Hepatocyte (in vitro differentiated cells): ENCODE results near the gene CDADC1. TPM values are rescaled to one million over a fixed set of nuclear protein-coding genes. Genes with fewer than 3 reads are reported as not detected.

Experiments
- DNase-seq: peaks from one replicate; pipeline ENCODE4 v3.0.0-alpha.2; 2016; ENCODE audit warnings: low spot score
- H2AFZ ChIP-seq: fragments of 200-600 bp; sonication (generic); 2 replicates; pipeline ENCODE4 v1.6.0; 2016; ENCODE audit warnings: antibody characterized with exemption, mild to moderate bottlenecking
- H3K27ac ChIP-seq: fragments of 200-600 bp; sonication (generic); 2 replicates; pipeline ENCODE4 v1.5.1; 2016; ENCODE audit warnings: mild to moderate bottlenecking
- H3K27me3 ChIP-seq: fragments of 200-600 bp; sonication (generic); 2 replicates; pipeline ENCODE4 v1.6.1; 2016
- H3K36me3 ChIP-seq: fragments of 200-600 bp; sonication (generic); replicated peaks from 2 replicates; pipeline ENCODE4 v1.5.1; 2016; ENCODE audit warnings: low read depth; ENCODE audit not compliant: insufficient read depth
- H3K4me1 ChIP-seq: fragments of 200-600 bp; sonication (generic); 2 replicates; pipeline ENCODE4 v1.5.1; 2016; ENCODE audit warnings: mild to moderate bottlenecking, moderate library complexity; ENCODE audit not compliant: insufficient read depth
- H3K4me2 ChIP-seq: fragments of 200-600 bp; sonication (generic); 2 replicates; pipeline ENCODE4 v1.6.0; 2016
- H3K4me3 ChIP-seq: fragments of 200-600 bp; sonication (generic); 2 replicates; pipeline ENCODE4 v1.5.1; 2016; ENCODE audit warnings: mild to moderate bottlenecking
- H3K79me2 ChIP-seq: fragments of 200-600 bp; sonication (generic); 2 replicates; pipeline ENCODE4 v1.6.0; 2017; ENCODE audit warnings: mild to moderate bottlenecking
- H3K9me2 ChIP-seq: fragments of 200-600 bp; sonication (generic); replicated peaks from 2 replicates; pipeline ENCODE4 v1.6.0; 2017; ENCODE audit warnings: mild to moderate bottlenecking; ENCODE audit not compliant: insufficient read depth
- H3K9me3 ChIP-seq: fragments of 200-600 bp; sonication (generic); 2 replicates; pipeline ENCODE4 v1.5.1; 2016; ENCODE audit warnings: low read depth, mild to moderate bottlenecking
- H4K20me1 ChIP-seq: fragments of 200-600 bp; sonication (generic); 2 replicates; pipeline ENCODE4 v1.6.0; 2016; ENCODE audit warnings: mild to moderate bottlenecking; ENCODE audit not compliant: insufficient read depth, poor library complexity, severe bottlenecking
- EZH2 ChIP-seq: fragments of 200-600 bp; sonication (generic); IDR thresholded peaks from 2 replicates; pipeline ENCODE4 v1.6.1; 2016; ENCODE audit warnings: antibody characterized with exemption, mild to moderate bottlenecking, borderline replicate concordance
- EZH2phosphoT487 ChIP-seq: fragments of 200-600 bp; sonication (generic); IDR thresholded peaks from one replicate; pipeline ENCODE4 v1.6.1; 2018; ENCODE audit warnings: antibody characterized with exemption, mild to moderate bottlenecking, low read depth, moderate library complexity; ENCODE audit not compliant: unreplicated experiment, severe bottlenecking
- WGBS: methylation state at CpG from one replicate; pipeline ENCODE4 v1.1.6; 2016; ENCODE audit warnings: low lambda C conversion rate; ENCODE audit errors: missing lambda C conversion rate; 5-methylcytosine and 5-hydroxymethylcytosine counted together
- polyA plus RNA-seq: library from polyadenylated mRNA; unstranded; fragments of >200 nt; fragmentation: Nextera tagmentation; extraction: Ambion mirVana; gene quantifications from 2 replicates; pipeline ENCODE4 v1.2.1, GENCODE V29; 2016
- total RNA-seq: library from RNA; depleted of rRNA; stranded (reverse); fragments of >200 nt; gene quantifications from 2 replicates; pipeline ENCODE4 v1.2.3, GENCODE V29; 2014
- TF ChIP-seq, protein P1 (sequence below): fragments of 200-600 bp; sonication (generic); IDR thresholded peaks from 2 replicates; pipeline ENCODE4 v1.5.1; 2016; ENCODE audit warnings: antibody characterized with exemption, mild to moderate bottlenecking; ENCODE audit not compliant: poor library complexity

The CDADC1 gene
- total and polyA plus RNA-seq, 2 experiments from 2014 or later: 4.0 to 7.3 TPM

DNA sequence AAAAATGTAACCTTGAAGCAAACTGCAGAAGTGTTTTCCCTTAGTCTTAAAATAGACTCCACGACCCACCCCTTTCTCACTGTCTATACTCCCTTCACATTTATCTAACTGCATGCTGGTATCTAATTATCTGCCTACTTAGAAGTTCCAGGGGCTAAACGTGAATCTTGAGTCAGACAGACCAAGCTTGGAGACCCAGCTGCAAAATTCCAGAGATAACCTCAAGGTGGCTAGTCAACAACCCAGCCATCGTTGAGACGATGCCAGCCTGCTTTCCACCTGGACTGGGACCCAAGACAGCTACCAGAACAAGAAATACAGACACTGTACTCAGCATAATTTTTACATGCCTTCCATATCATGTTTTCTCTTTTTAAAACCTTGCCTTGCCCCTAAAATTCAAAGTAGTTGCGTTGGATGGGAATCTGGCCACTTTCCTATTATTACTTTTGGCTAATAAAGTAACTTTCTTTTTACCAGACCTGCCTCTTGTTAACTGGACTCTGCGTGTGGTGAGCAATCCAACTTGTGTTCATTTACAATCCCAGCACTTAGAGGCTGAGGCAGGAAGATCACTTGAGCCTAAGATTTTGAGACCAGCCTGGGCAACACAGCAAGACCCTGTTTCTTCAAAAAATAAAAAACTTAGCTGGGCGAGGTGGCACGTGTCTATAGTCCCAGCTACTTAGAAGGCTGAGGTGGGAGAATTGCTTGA lies 82.3 kb downstream of the CDADC1 start:
- H3K4me3 ChIP-seq: no peak overlapping the region
- no peak overlapping the region for H3K27ac ChIP-seq
- no peaks in the 10 kb centered on the region for H4K20me1 ChIP-seq
- 67% methylated on average over 8 of the region's 8 CpGs for WGBS
- no peaks in the 10 kb centered on the region for H3K27me3 ChIP-seq
- H3K4me2 ChIP-seq: no peak overlapping the region
- no peaks in the 10 kb centered on the region for H3K9me3 ChIP-seq
- H3K36me3 ChIP-seq: no peaks in the 10 kb centered on the region
- TF ChIP-seq, protein P1, sequence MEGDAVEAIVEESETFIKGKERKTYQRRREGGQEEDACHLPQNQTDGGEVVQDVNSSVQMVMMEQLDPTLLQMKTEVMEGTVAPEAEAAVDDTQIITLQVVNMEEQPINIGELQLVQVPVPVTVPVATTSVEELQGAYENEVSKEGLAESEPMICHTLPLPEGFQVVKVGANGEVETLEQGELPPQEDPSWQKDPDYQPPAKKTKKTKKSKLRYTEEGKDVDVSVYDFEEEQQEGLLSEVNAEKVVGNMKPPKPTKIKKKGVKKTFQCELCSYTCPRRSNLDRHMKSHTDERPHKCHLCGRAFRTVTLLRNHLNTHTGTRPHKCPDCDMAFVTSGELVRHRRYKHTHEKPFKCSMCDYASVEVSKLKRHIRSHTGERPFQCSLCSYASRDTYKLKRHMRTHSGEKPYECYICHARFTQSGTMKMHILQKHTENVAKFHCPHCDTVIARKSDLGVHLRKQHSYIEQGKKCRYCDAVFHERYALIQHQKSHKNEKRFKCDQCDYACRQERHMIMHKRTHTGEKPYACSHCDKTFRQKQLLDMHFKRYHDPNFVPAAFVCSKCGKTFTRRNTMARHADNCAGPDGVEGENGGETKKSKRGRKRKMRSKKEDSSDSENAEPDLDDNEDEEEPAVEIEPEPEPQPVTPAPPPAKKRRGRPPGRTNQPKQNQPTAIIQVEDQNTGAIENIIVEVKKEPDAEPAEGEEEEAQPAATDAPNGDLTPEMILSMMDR: no peak
- no peak for TF ChIP-seq EZH2
- no peak for TF ChIP-seq EZH2phosphoT487
- no peaks in the 10 kb centered on the region for H3K79me2 ChIP-seq
- DNase-seq: no peak
- H2AFZ ChIP-seq: no peak overlapping the region
- no peaks in the 10 kb centered on the region for H3K9me2 ChIP-seq
- H3K4me1 ChIP-seq: peaks cover 8% of the 10 kb centered on the region

DNA sequence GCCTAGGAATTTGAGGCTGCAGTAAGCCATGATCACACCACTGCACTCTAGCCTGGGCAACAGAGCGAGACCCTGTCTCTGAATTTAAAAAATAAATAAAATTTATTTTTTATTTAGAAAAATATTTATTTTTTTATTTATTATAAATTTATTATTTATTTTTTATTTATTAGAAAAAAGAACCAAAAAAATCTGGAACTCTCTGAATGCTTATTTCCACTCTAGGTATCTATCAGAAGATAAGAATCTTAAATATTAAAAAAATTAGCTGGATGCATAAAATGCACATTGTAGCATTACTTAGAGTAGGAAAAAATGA lies 82.8 kb downstream of the CDADC1 start:
- Histone ChIP-seq H3K79me2 (no peaks in the 10 kb centered on the region), H3K27me3 (no peaks in the 10 kb centered on the region)
- 95% methylated on average over 1 of the region's 1 CpG for WGBS

DNA sequence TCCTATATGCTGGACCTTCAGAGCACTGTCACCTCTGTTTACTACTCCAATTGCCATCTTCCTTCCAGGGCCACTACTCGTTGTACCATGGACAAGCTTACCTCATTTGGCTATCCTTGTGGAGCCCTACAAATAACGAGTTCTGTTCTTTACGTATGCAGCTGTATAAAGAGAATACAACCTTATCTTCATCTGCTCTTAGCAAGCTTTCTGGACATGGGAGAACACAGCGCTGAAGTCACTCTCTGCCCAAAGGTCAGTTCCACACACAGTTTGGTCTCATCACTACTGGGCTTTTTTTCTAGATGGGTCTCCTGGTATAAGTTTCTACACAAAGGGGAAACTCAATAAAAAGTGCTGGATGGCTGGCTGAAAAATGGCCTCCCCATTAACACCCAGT lies 88.9 kb downstream of the CDADC1 start:
- H3K4me2 ChIP-seq: no peak overlapping the region
- TF ChIP-seq, protein P1: no peak
- TF ChIP-seq EZH2phosphoT487: no peak
- TF ChIP-seq EZH2: no peak
- H3K27me3 ChIP-seq: no peaks in the 10 kb centered on the region
- H3K36me3 ChIP-seq: no peaks in the 10 kb centered on the region
- H3K4me3 ChIP-seq: no peak overlapping the region
- peaks cover 9% of the 10 kb centered on the region for H3K4me1 ChIP-seq
- WGBS: 54% methylated on average over 4 of the region's 4 CpGs
- no peaks in the 10 kb centered on the region for H3K9me3 ChIP-seq
- no peaks in the 10 kb centered on the region for H3K9me2 ChIP-seq
- no peak for DNase-seq
- H3K79me2 ChIP-seq: no peaks in the 10 kb centered on the region
- no peaks in the 10 kb centered on the region for H4K20me1 ChIP-seq
- no peak overlapping the region for H3K27ac ChIP-seq
- H2AFZ ChIP-seq: no peak overlapping the region

More for the DNA sequence above, 82.8 kb downstream of the CDADC1 start:
- H3K9me2 ChIP-seq: no peaks in the 10 kb centered on the region
- H3K4me1 ChIP-seq: peaks cover 9% of the 10 kb centered on the region
- H3K36me3 ChIP-seq: no peaks in the 10 kb centered on the region
- no peak for DNase-seq
- no peak overlapping the region for H3K4me3 ChIP-seq
- no peak overlapping the region for H2AFZ ChIP-seq
- H4K20me1 ChIP-seq: no peaks in the 10 kb centered on the region
- no peak overlapping the region for H3K27ac ChIP-seq
- H3K9me3 ChIP-seq: no peaks in the 10 kb centered on the region
- TF ChIP-seq, protein P1: no peak
- TF ChIP-seq EZH2: no peak
- TF ChIP-seq EZH2phosphoT487: no peak
- H3K4me2 ChIP-seq: no peak overlapping the region

DNA sequence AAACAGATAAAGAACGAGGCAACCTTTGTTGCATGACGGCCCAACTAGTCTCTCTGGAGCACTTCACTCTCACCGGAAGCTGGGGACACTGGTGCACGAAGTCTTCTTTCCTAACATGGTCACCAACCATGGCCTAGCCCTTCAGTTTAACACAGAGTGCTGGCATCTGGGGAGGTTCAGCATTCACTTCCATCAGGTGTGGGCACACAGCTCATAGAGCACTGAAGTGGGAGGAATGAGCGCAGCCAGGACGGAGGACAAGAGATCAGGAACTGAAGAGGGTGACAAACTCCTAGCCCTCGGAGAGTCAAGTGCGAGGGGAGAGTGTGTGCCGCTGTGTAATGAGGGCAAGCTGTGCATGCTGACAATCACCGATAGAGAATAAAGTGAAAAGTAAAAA lies 92.4 kb downstream of the CDADC1 start:
- H3K27ac ChIP-seq: no peak overlapping the region
- H2AFZ ChIP-seq: no peak overlapping the region
- no peaks in the 10 kb centered on the region for H3K36me3 ChIP-seq
- H3K79me2 ChIP-seq: no peaks in the 10 kb centered on the region
- H4K20me1 ChIP-seq: no peaks in the 10 kb centered on the region
- no peak for DNase-seq
- H3K4me1 ChIP-seq: no peaks in the 10 kb centered on the region
- 92% methylated on average over 10 of the region's 10 CpGs for WGBS
- TF ChIP-seq EZH2: no peak
- H3K4me3 ChIP-seq: no peak overlapping the region
- H3K27me3 ChIP-seq: no peaks in the 10 kb centered on the region
- no peak overlapping the region for H3K4me2 ChIP-seq
- H3K9me2 ChIP-seq: no peaks in the 10 kb centered on the region
- H3K9me3 ChIP-seq: no peaks in the 10 kb centered on the region
